ENCODE measurements around the gene CRYGS. TPM values are rescaled to one million over a fixed set of nuclear protein-coding genes. Genes with fewer than 3 reads are reported as not detected.

CRYGS gene
- polyA plus RNA-seq, 1 experiment = 2.0 TPM

- CTCF ChIA-PET = interaction anchor here (0.6 to 1.1 kb wide), 4 partner anchors 11 to 221 kb away, joined by 4 to 9 read pairs (median 6); no protein-coding TSS in a partner anchor
- DNase-seq (ENCODE audit: low read depth, low spot score) = no peak
- no peak overlapping the region for H3K27ac ChIP-seq (ENCODE audit: low read depth, low read length)
- H3K27me3 ChIP-seq (ENCODE audit: control insufficient read depth, insufficient read depth, low read length) = peaks cover 2% of the 10 kb centered on the region
- no peak for TF ChIP-seq CTCF (IDR thresholded peaks at IDR 0.05; ENCODE audit: low read depth, low read length)
- POLR2A ChIA-PET = no interaction called here
- H3K9me3 ChIP-seq (ENCODE audit: control insufficient read depth, insufficient read depth, low read length) = no peaks in the 10 kb centered on the region
- no peak overlapping the region for H3K4me3 ChIP-seq (ENCODE audit: low read depth, low read length)
Observed at GRCh38 chr3:186529201-186529999, 14.8 kb downstream of the CRYGS start.

DNA sequence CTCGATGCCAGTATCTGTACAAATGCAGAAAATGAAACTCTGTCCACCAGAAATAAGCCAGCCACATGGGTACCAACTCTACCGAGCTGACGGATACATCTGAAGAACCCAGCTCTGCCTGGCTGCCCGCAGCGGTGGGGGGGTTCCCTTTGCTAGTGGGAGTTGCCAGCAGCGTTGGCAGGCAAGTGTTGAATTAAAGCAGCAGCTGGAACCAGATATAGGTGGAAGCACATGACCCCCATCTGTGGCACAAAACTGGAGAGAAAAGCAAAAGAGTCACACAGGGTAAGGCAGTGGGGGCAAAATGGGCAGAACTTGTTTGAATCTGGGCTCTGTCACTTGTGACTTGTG, 17.9 kb downstream of the CRYGS start:
- ChIA-PET POLR2A (no interaction called here), CTCF (no interaction called here)
- TF ChIP-seq CTCF (IDR thresholded peaks at IDR 0.05; ENCODE audit: low read depth, low read length) = no peak
- Histone ChIP-seq H3K4me3 (ENCODE audit: low read depth, low read length) (no peak overlapping the region), H3K27me3 (ENCODE audit: control insufficient read depth, insufficient read depth, low read length) (peaks cover 4% of the 10 kb centered on the region), H3K9me3 (ENCODE audit: control insufficient read depth, insufficient read depth, low read length) (no peaks in the 10 kb centered on the region), H3K27ac (ENCODE audit: low read depth, low read length) (no peak overlapping the region)
- no peak for DNase-seq (ENCODE audit: low read depth, low spot score)

DNA sequence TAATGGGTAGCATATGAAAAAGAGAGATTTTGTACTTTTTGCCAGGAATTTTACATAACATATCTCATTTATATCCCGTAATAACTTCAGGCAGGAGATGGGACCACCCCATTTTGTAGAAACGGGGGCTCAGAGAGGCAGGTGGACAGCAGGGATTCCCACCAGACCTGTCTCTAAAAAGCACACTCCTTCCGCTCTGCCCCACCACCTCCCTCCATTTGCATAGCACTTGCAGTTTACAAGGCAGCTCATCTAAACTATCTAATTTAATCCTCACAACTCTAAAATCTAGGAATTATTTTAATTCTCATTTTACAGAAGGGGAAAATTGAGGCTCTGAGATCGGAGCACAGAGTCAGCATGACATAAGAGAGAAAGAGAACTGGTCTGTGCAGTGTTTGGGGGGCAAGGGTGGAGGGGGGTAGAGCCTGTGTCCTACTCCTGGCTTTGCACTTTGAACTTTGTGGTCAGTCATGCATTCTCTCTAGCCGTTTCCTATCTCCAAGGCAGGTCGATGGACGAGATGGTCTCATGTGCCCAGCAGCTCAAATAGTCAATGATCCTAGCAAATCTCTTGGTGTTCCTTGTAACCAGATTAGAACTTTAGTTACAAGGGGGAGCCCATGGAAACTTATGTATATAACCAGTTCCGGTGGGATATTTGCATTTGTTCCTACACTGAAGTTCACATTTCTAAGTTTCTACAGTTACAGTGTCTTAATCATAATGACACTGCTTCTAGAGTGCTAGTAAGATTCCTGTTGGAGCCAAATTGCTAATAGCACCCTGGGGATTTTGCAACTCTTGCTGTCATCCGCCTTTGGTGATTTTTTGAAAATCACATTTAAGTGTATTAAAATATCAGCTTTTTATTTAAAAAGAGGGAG, 18.6 kb downstream of the CRYGS start:
- DNase-seq (ENCODE audit: low read depth, low spot score) = no peak
- H3K4me3 ChIP-seq (ENCODE audit: low read depth, low read length) = no peak overlapping the region
- no peak overlapping the region for H3K27ac ChIP-seq (ENCODE audit: low read depth, low read length)
- no peaks in the 10 kb centered on the region for H3K9me3 ChIP-seq (ENCODE audit: control insufficient read depth, insufficient read depth, low read length)
- CTCF ChIA-PET = no interaction called here
- POLR2A ChIA-PET = no interaction called here
- H3K27me3 ChIP-seq (ENCODE audit: control insufficient read depth, insufficient read depth, low read length) = peaks cover 4% of the 10 kb centered on the region
- TF ChIP-seq CTCF (IDR thresholded peaks at IDR 0.05; ENCODE audit: low read depth, low read length) = no peak

- Histone ChIP-seq H3K27me3 (ENCODE audit: control insufficient read depth, insufficient read depth, low read length) (peaks cover 4% of the 10 kb centered on the region), H3K27ac (ENCODE audit: low read depth, low read length) (no peak overlapping the region), H3K9me3 (ENCODE audit: control insufficient read depth, insufficient read depth, low read length) (no peaks in the 10 kb centered on the region), H3K4me3 (ENCODE audit: low read depth, low read length) (no peak overlapping the region)
- ChIA-PET CTCF (no interaction called here), POLR2A (no interaction called here)
- no peak for TF ChIP-seq CTCF (IDR thresholded peaks at IDR 0.05; ENCODE audit: low read depth, low read length)
- no peak for DNase-seq (ENCODE audit: low read depth, low spot score)
Observed at GRCh38 chr3:186524616-186525015, 19.6 kb downstream of the CRYGS start.

- POLR2A ChIA-PET = no interaction called here
- no peak for TF ChIP-seq CTCF (IDR thresholded peaks at IDR 0.05; ENCODE audit: low read depth, low read length)
- no peak overlapping the region for H3K4me3 ChIP-seq (ENCODE audit: low read depth, low read length)
- no peak overlapping the region for H3K27ac ChIP-seq (ENCODE audit: low read depth, low read length)
- DNase-seq (ENCODE audit: low read depth, low spot score) = no peak
- H3K27me3 ChIP-seq (ENCODE audit: control insufficient read depth, insufficient read depth, low read length) = peaks cover 3% of the 10 kb centered on the region
- CTCF ChIA-PET = no interaction called here
- H3K9me3 ChIP-seq (ENCODE audit: control insufficient read depth, insufficient read depth, low read length) = no peaks in the 10 kb centered on the region
Observed at GRCh38 chr3:186523434-186523833, 20.7 kb downstream of the CRYGS start.
